Measurements from ENCODE around the gene CATSPER4. TPM values are rescaled to one million over a fixed set of nuclear protein-coding genes. Genes with fewer than 3 reads are reported as not detected.

The CATSPER4 gene
- total and polyA plus RNA-seq, 4 donors = not detected

GRCh38 chr1:26163684-26164035 is 26.7 kb upstream of the CATSPER4 start:
- DNase-seq (no peak), ATAC-seq (ENCODE audit: low FRiP score) (no peak)
- WGBS, 2 donors = 62 to 68% methylated on average over 9 of the region's 9 CpGs
- H3K4me1 ChIP-seq (ENCODE audit: control insufficient read depth in 1 of 2, insufficient read depth in 2 of 2, low read length in 2 of 2) = no peaks in the 10 kb centered on the region
- H3K9me3 ChIP-seq (ENCODE audit: control insufficient read depth, low read length) = no peaks in the 10 kb centered on the region
- H3K27ac ChIP-seq (ENCODE audit: low read depth in 1 of 2, low read length in 2 of 2) = no peak overlapping the region
- no peak overlapping the region for H3K4me3 ChIP-seq (ENCODE audit: low read length in 2 of 2)
- no peaks in the 10 kb centered on the region for H3K27me3 ChIP-seq (ENCODE audit: control insufficient read depth in 1 of 2, insufficient read depth in 2 of 2, low read length in 1 of 2)
- no peaks in the 10 kb centered on the region for H3K36me3 ChIP-seq (ENCODE audit: control insufficient read depth in 1 of 2, insufficient read depth in 2 of 2, low read length in 1 of 2)
- intact Hi-C loops (cut with DNase I) = loop anchor here (5.0 kb wide), 2 partner anchors 56 to 126 kb away; no protein-coding TSS in a partner anchor

GRCh38 chr1:26164036-26164860 is 26.2 kb upstream of the CATSPER4 start:
- Histone ChIP-seq H3K4me3 (ENCODE audit: low read length in 2 of 2) (peak overlapping the region in 1 of 2 donors; percentile 22), H3K27me3 (ENCODE audit: control insufficient read depth in 1 of 2, insufficient read depth in 2 of 2, low read length in 1 of 2) (no peaks in the 10 kb centered on the region), H3K9me3 (ENCODE audit: control insufficient read depth, low read length) (no peaks in the 10 kb centered on the region), H3K27ac (ENCODE audit: low read depth in 1 of 2, low read length in 2 of 2) (no peak overlapping the region), H3K4me1 (ENCODE audit: control insufficient read depth in 1 of 2, insufficient read depth in 2 of 2, low read length in 2 of 2) (no peaks in the 10 kb centered on the region), H3K36me3 (ENCODE audit: control insufficient read depth in 1 of 2, insufficient read depth in 2 of 2, low read length in 1 of 2) (no peaks in the 10 kb centered on the region)
- 10% methylated on average over 61 to 72 of the region's 72 CpGs for WGBS, 2 donors
- intact Hi-C loops (cut with DNase I) = loop anchor here (5.0 kb wide), 2 partner anchors 57 to 127 kb away; no protein-coding TSS in a partner anchor
- ATAC-seq (ENCODE audit: low FRiP score) = peak; percentile 54
- DNase-seq = peak in 1 of 2 donors; percentile 85

GRCh38 chr1:26164861-26165842 is 25.2 kb upstream of the CATSPER4 start:
- intact Hi-C loops (cut with DNase I) = loop anchor here (5.0 kb wide), 3 partner anchors 53 to 128 kb away; partner anchors contain the start of gene PDIK1L (in 1 of the 2)
- no peak overlapping the region for H3K27ac ChIP-seq (ENCODE audit: low read depth in 1 of 2, low read length in 2 of 2)
- no peak for DNase-seq
- H3K4me3 ChIP-seq (ENCODE audit: low read length in 2 of 2) = no peak overlapping the region
- 80 to 81% methylated on average over 19 of the region's 19 CpGs for WGBS, 2 donors
- no peaks in the 10 kb centered on the region for H3K9me3 ChIP-seq (ENCODE audit: control insufficient read depth, low read length)
- no peak for ATAC-seq (ENCODE audit: low FRiP score)
- no peaks in the 10 kb centered on the region for H3K27me3 ChIP-seq (ENCODE audit: control insufficient read depth in 1 of 2, insufficient read depth in 2 of 2, low read length in 1 of 2)
- no peaks in the 10 kb centered on the region for H3K36me3 ChIP-seq (ENCODE audit: control insufficient read depth in 1 of 2, insufficient read depth in 2 of 2, low read length in 1 of 2)
- no peaks in the 10 kb centered on the region for H3K4me1 ChIP-seq (ENCODE audit: control insufficient read depth in 1 of 2, insufficient read depth in 2 of 2, low read length in 2 of 2)

GRCh38 chr1:26166719-26167281 is 23.6 kb upstream of the CATSPER4 start:
- WGBS, 2 donors = 81 to 84% methylated on average over 4 of the region's 4 CpGs
- Histone ChIP-seq H3K27me3 (ENCODE audit: control insufficient read depth in 1 of 2, insufficient read depth in 2 of 2, low read length in 1 of 2) (no peaks in the 10 kb centered on the region), H3K9me3 (ENCODE audit: control insufficient read depth, low read length) (no peaks in the 10 kb centered on the region), H3K27ac (ENCODE audit: low read depth in 1 of 2, low read length in 2 of 2) (no peak overlapping the region), H3K36me3 (ENCODE audit: control insufficient read depth in 1 of 2, insufficient read depth in 2 of 2, low read length in 1 of 2) (no peaks in the 10 kb centered on the region), H3K4me1 (ENCODE audit: control insufficient read depth in 1 of 2, insufficient read depth in 2 of 2, low read length in 2 of 2) (no peaks in the 10 kb centered on the region), H3K4me3 (ENCODE audit: low read length in 2 of 2) (no peak overlapping the region)
- intact Hi-C loops (cut with DNase I) = loop anchor here in 1 of 2 donors (5.0 kb wide), 1 partner anchor 54 kb away; the partner anchor contains the start of gene PDIK1L
- DNase-seq (no peak), ATAC-seq (ENCODE audit: low FRiP score) (no peak)

DNA sequence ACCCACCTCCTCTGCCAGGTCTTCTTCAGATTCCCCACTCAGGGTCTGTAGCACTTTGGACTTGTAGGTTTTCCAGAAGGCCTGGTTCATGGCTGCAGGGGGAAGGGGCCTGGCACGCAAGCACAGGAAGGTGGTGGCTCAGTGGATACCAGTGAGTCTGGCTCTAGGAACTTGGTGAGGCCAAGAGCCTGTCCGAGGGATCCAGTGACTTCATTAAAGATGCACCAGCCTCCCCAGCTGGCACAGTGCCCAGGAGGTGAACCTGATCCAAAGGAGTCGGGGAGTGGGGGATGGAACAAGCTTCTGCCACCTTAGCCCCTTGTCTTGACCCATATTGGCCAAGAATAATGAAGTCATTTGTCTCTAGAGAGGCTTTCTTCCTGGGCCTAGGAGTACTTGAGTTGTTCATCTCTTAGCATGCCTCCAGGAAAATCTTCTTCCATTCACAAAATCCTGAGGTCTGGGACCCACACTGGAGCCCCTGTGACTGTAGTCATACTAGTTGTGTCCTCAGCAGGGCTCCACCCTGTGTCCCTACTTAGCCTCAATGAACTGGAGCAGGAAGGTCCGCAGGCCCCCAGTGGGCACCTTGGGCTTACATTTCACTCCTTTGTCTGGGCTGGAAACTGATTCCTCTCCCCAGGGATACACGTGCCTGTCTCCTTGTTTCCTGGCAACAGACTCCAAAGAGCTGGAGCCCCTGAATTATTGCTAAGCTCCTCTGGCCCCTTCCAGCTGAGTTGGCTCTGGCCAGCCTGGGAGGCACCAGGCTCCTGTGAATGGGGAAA is 21.8 kb upstream of the CATSPER4 start, which contains the start of gene C1orf232:
Gene C1orf232 (minus strand): TSS at position 554 of the 788 bp plus-strand sequence. CDS start 464 bp downstream, at position 90.
- 71 to 77% methylated on average over 5 of the region's 5 CpGs for WGBS, 2 donors
- DNase-seq (no peak), ATAC-seq (ENCODE audit: low FRiP score) (no peak)
- Histone ChIP-seq H3K27ac (ENCODE audit: low read depth in 1 of 2, low read length in 2 of 2) (no peak within 1 kb of the TSS), H3K27me3 (ENCODE audit: control insufficient read depth in 1 of 2, insufficient read depth in 2 of 2, low read length in 1 of 2) (no peaks in the 10 kb centered on the region), H3K9me3 (ENCODE audit: control insufficient read depth, low read length) (no peaks in the 10 kb centered on the region), H3K36me3 (ENCODE audit: control insufficient read depth in 1 of 2, insufficient read depth in 2 of 2, low read length in 1 of 2) (no peaks in the 10 kb centered on the region), H3K4me3 (ENCODE audit: low read length in 2 of 2) (peak within 1 kb of the TSS; percentile 44 to 52), H3K4me1 (ENCODE audit: control insufficient read depth in 1 of 2, insufficient read depth in 2 of 2, low read length in 2 of 2) (no peaks in the 10 kb centered on the region)
- intact Hi-C loops (cut with DNase I) = loop anchor here in 1 of 2 donors (2.0 to 5.0 kb wide), 2 partner anchors 56 to 152 kb away; partner anchors contain the start of gene PDIK1L

GRCh38 chr1:26169198-26169554 is 21.2 kb upstream of the CATSPER4 start:
- H3K27ac ChIP-seq (ENCODE audit: low read depth in 1 of 2, low read length in 2 of 2) = no peak overlapping the region
- H3K36me3 ChIP-seq (ENCODE audit: control insufficient read depth in 1 of 2, insufficient read depth in 2 of 2, low read length in 1 of 2) = no peaks in the 10 kb centered on the region
- WGBS, 2 donors = 54 to 58% methylated on average over 4 of the region's 4 CpGs
- intact Hi-C loops (cut with DNase I) = loop anchor here in 1 of 2 donors (2.0 to 5.0 kb wide), 2 partner anchors 57 to 152 kb away; partner anchors contain the start of gene PDIK1L
- no peaks in the 10 kb centered on the region for H3K4me1 ChIP-seq (ENCODE audit: control insufficient read depth in 1 of 2, insufficient read depth in 2 of 2, low read length in 2 of 2)
- DNase-seq (no peak), ATAC-seq (ENCODE audit: low FRiP score) (no peak)
- no peaks in the 10 kb centered on the region for H3K27me3 ChIP-seq (ENCODE audit: control insufficient read depth in 1 of 2, insufficient read depth in 2 of 2, low read length in 1 of 2)
- no peak overlapping the region for H3K4me3 ChIP-seq (ENCODE audit: low read length in 2 of 2)
- H3K9me3 ChIP-seq (ENCODE audit: control insufficient read depth, low read length) = no peaks in the 10 kb centered on the region

GRCh38 chr1:26169669-26170471 is 20.5 kb upstream of the CATSPER4 start, which contains the start of gene ZNF593:
TSS of gene ZNF593 (plus strand) at chr1:26169908. CDS start at chr1:26169984, 76 bp downstream.
- intact Hi-C loops (cut with DNase I) = loop anchor here in 1 of 2 donors (2.0 to 5.0 kb wide), 3 partner anchors 58 to 151 kb away; partner anchors contain the start of gene PDIK1L
- Histone ChIP-seq H3K4me3 (ENCODE audit: low read length in 2 of 2) (peak within 1 kb of the TSS; percentile 44 to 52), H3K27me3 (ENCODE audit: control insufficient read depth in 1 of 2, insufficient read depth in 2 of 2, low read length in 1 of 2) (no peaks in the 10 kb centered on the region), H3K4me1 (ENCODE audit: control insufficient read depth in 1 of 2, insufficient read depth in 2 of 2, low read length in 2 of 2) (no peaks in the 10 kb centered on the region), H3K36me3 (ENCODE audit: control insufficient read depth in 1 of 2, insufficient read depth in 2 of 2, low read length in 1 of 2) (no peaks in the 10 kb centered on the region), H3K27ac (ENCODE audit: low read depth in 1 of 2, low read length in 2 of 2) (no peak within 1 kb of the TSS), H3K9me3 (ENCODE audit: control insufficient read depth, low read length) (no peaks in the 10 kb centered on the region)
- WGBS, 2 donors = 1 to 2% methylated on average over 70 to 76 of the region's 76 CpGs
- DNase-seq (peak; percentile 95 to 98), ATAC-seq (ENCODE audit: low FRiP score) (peak; percentile 96)
